GM23338 (cell line): ENCODE data around the gene NCF1.
"Not testable (repeated sequence)": the region's sequence is repeated elsewhere in the genome, so short reads cannot be mapped to it uniquely, and the experiment has no call there.

ENCODE experiments used
- CTCF ChIP-seq, 2 experiments: fragments of 200-600 bp in 1 of 2; sonication (generic) in 1 of 2; conservative IDR thresholded peaks; 2 replicates each; pipeline versions ENCODE4 v1.5.1 to v1.6.1; 2016 to 2017; ENCODE audit warnings: antibody characterized with exemption in 2 of 2, low read depth in 2 of 2, mild to moderate bottlenecking in 2 of 2, moderate library complexity in 1 of 2
- EZH2 ChIP-seq: fragments of 200-600 bp; sonication (generic); IDR thresholded peaks from one replicate; pipeline ENCODE4 v1.8.0; 2017; ENCODE audit warnings: antibody characterized with exemption, mild to moderate bottlenecking, low read depth; ENCODE audit not compliant: unreplicated experiment
- EZH2phosphoT487 ChIP-seq: fragments of 200-600 bp; sonication (generic); IDR thresholded peaks from one replicate; pipeline ENCODE4 v1.8.1; 2018; ENCODE audit warnings: antibody characterized with exemption; ENCODE audit not compliant: unreplicated experiment

DNA sequence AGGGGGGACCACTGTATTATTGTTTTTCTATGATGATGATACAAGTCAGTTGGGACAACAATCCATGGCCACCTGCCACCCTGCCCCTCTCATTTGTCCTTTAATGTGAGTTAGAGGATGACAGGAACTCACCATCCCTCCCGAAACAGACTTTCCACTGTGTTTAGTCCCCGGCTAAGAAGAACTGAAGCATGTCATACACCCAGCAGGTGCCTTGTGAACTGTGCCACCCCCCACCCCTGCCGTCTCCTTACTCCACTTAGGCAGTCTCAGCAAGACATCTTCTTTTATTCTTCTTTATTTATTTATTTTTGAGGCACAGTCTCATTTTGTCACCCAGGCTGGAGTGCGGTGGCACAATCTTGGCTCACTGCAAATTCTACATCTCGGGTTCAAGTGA is 47.4 kb downstream of the NCF1 start:
- not testable (repeated sequence) for TF ChIP-seq CTCF (conservative IDR thresholded peaks at IDR 0.05; ENCODE audit: low read depth in 2 of 2); EZH2phosphoT487; EZH2
